K562 (cell line): ENCODE measurements around the gene SGMS1. TPM values are rescaled to one million over a fixed set of nuclear protein-coding genes. Genes with fewer than 3 reads are reported as not detected.
A peak's percentile ranks its signal among the peaks of the same experiment; 100 is the strongest.

Experiments
- AFF1 ChIP-seq, 2 experiments: fragments of 450-650 bp; IDR thresholded peaks; 2 replicates each; pipeline ENCODE4 v1.6.1; 2018; ENCODE audit warnings: mild to moderate bottlenecking in 2 of 2, low read depth in 1 of 2; ENCODE audit not compliant: partially characterized antibody in 2 of 2
- CREB3L1 ChIP-seq: fragments of 450-650 bp; IDR thresholded peaks from 2 replicates; pipeline ENCODE4 v1.6.1; 2014; ENCODE audit warnings: low read depth, mild to moderate bottlenecking, moderate library complexity, borderline replicate concordance
- ELK3 ChIP-seq: fragments of 450-650 bp; formaldehyde crosslinking; IDR thresholded peaks from 2 replicates; pipeline ENCODE4 v1.4.0; 2020; ENCODE audit warnings: mild to moderate bottlenecking
- MYBL2 ChIP-seq, 2 experiments: fragments of 450-650 bp in 1 of 2; sonication (generic) in 1 of 2; formaldehyde crosslinking in 1 of 2; IDR thresholded peaks; 2 replicates each; pipeline versions ENCODE4 v1.6.1 to v1.8.1; 2017 to 2022; ENCODE audit warnings: borderline replicate concordance in 1 of 2, inconsistent platforms in 1 of 2, low read depth in 1 of 2, mild to moderate bottlenecking in 1 of 2, missing genetic modification reagents in 1 of 2, moderate library complexity in 1 of 2
- NELFE ChIP-seq: IDR thresholded peaks from 2 replicates; pipeline ENCODE4 v1.6.1; 2011; ENCODE audit warnings: mild to moderate bottlenecking; ENCODE audit not compliant: insufficient read depth, insufficient read length
- POLR3A ChIP-seq: IDR thresholded peaks from 2 replicates; pipeline ENCODE4 v1.6.1; 2011; ENCODE audit warnings: borderline replicate concordance, mild to moderate bottlenecking, moderate library complexity; ENCODE audit not compliant: insufficient read length, insufficient read depth; ENCODE audit errors: extremely low read depth
- ZEB2 ChIP-seq: fragments of 450-650 bp; IDR thresholded peaks from 2 replicates; pipeline ENCODE4 v1.6.1; 2016
- ZMIZ1 ChIP-seq, 2 experiments: fragments of 150-350 bp in 1 of 2; IDR thresholded peaks; 2 replicates each; pipeline ENCODE4 v1.6.1; 2012 to 2016; ENCODE audit warnings: low read depth in 2 of 2, low read length in 2 of 2, mild to moderate bottlenecking in 1 of 2, moderate library complexity in 1 of 2
- ZNF174 ChIP-seq: fragments of 250-450 bp; sonication (Bioruptor Pico); IDR thresholded peaks from 2 replicates; pipeline ENCODE4 v1.4.0; 2020; ENCODE audit warnings: mild to moderate bottlenecking
- ZNF384 ChIP-seq: IDR thresholded peaks from 2 replicates; pipeline ENCODE4 v1.6.1; 2012; ENCODE audit warnings: low read depth, low read length, improper control_type of control experiment
- ZNF436 ChIP-seq: fragments of 250-450, 450-650 bp; sonication (Bioruptor Pico); formaldehyde crosslinking; IDR thresholded peaks from 2 replicates; pipeline ENCODE4 v1.7.0; 2020; ENCODE audit warnings: mild to moderate bottlenecking
- ZNF717 ChIP-seq: fragments of 250-450 bp; sonication (Bioruptor Pico); IDR thresholded peaks from 2 replicates; pipeline ENCODE4 v1.5.0; 2021
- ZNF76 ChIP-seq: fragments of 250-450 bp; sonication (Bioruptor Pico); IDR thresholded peaks from 2 replicates; pipeline ENCODE4 v1.4.0; 2020; ENCODE audit warnings: mild to moderate bottlenecking, moderate library complexity, borderline replicate concordance
- polyA plus RNA-seq, 8 experiments: library from polyadenylated mRNA; depleted of rRNA in 4 of 8; stranded (reverse) in 5 of 8; unstranded in 3 of 8; fragments of >200 nt; fragmentation: Nextera tagmentation in 2 of 8; fragmentation: Illumina TruSeq in 1 of 8; extraction: Ambion mirVana in 2 of 8; extraction: Trizol in 1 of 8; gene quantifications; 2 replicates each; pipeline versions ENCODE4 v1.2.1 to v1.2.3, GENCODE V29; 2011 to 2014; ENCODE audit warnings: inconsistent platforms in 1 of 8, missing spikeins in 1 of 8
- total RNA-seq, 7 experiments: library from RNA; depleted of rRNA in 6 of 7; stranded (reverse); fragments of >200 nt in 6 of 7; fragmentation: Illumina TruSeq in 2 of 7; extraction: Trizol in 2 of 7; gene quantifications; 2 replicates each; pipeline versions ENCODE4 v1.2.1 to v1.2.3, GENCODE V29; 2011 to 2021; ENCODE audit warnings: low replicate concordance in 1 of 7

Gene SGMS1
- total and polyA plus RNA-seq, 9 of the 15 experiments (the other 6 are each of a cell fraction or from before 2014, with no cell fraction given) = 22.6 to 232 (median 82.2) TPM

- TF ChIP-seq ZMIZ1 (IDR thresholded peaks at IDR 0.05; ENCODE audit: low read depth in 2 of 2, low read length in 2 of 2) = no peak
- TF ChIP-seq AFF1 (IDR thresholded peaks at IDR 0.05; ENCODE audit: low read depth in 1 of 2, partially characterized antibody in 2 of 2) = no peak
- TF ChIP-seq NELFE = no peak
- TF ChIP-seq ZNF76 (CRISPR knock-in tag) = no peak
- no peak for TF ChIP-seq POLR3A
- TF ChIP-seq MYBL2 (IDR thresholded peaks at IDR 0.05; ENCODE audit: low read depth) = peak; percentile 67; the same call in 1 of the 2 replicates
- TF ChIP-seq MYBL2 (CRISPR knock-in tag; IDR thresholded peaks at IDR 0.05; ENCODE audit: borderline replicate concordance) = no peak
- no peak for TF ChIP-seq ZNF384
- no peak for TF ChIP-seq ZNF436
- TF ChIP-seq ZNF717 (CRISPR knock-in tag) = no peak
- no peak for TF ChIP-seq CREB3L1
- no peak for TF ChIP-seq ELK3 (CRISPR knock-in tag)
- TF ChIP-seq ZNF174 (CRISPR knock-in tag) = no peak
- no peak for TF ChIP-seq ZEB2
Measured at GRCh38 chr10:50316695-50317648, 306.8 kb downstream of the SGMS1 start (continued).
